Ectodermal cell (in vitro differentiated cells): Measurements from ENCODE around the gene CPVL.

Experiments
- H3K27ac ChIP-seq: 2 replicates; pipeline ENCODE4 v1.7.0; 2013; ENCODE audit warnings: mild to moderate bottlenecking, low read depth, low read length; ENCODE audit not compliant: insufficient read depth, poor library complexity, severe bottlenecking
- H3K27me3 ChIP-seq: 2 replicates; pipeline ENCODE4 v1.7.0; 2013; ENCODE audit warnings: mild to moderate bottlenecking, low read length; ENCODE audit not compliant: insufficient read depth, control insufficient read depth, poor library complexity, severe bottlenecking
- H3K36me3 ChIP-seq: one replicate; pipeline ENCODE4 v1.7.0; 2013; ENCODE audit warnings: low read length; ENCODE audit not compliant: control insufficient read depth, insufficient read depth
- H3K4me1 ChIP-seq: one replicate; pipeline ENCODE4 v1.7.0; 2013; ENCODE audit warnings: low read length; ENCODE audit not compliant: control insufficient read depth, insufficient read depth
- H3K4me3 ChIP-seq: 2 replicates; pipeline ENCODE4 v1.7.0; 2013; ENCODE audit warnings: low read depth, low read length, control low read depth; ENCODE audit not compliant: insufficient read depth
- H3K9me3 ChIP-seq: 2 replicates; pipeline ENCODE4 v1.7.0; 2013; ENCODE audit warnings: mild to moderate bottlenecking, low read length, moderate library complexity; ENCODE audit not compliant: control insufficient read depth
- WGBS, 2 experiments: methylation state at CpG; one replicate each; pipeline ENCODE4 v1.1.7; 2013; ENCODE audit warnings: missing lambda C conversion rate in 2 of 2; 5-methylcytosine and 5-hydroxymethylcytosine counted together

The CPVL gene

DNA sequence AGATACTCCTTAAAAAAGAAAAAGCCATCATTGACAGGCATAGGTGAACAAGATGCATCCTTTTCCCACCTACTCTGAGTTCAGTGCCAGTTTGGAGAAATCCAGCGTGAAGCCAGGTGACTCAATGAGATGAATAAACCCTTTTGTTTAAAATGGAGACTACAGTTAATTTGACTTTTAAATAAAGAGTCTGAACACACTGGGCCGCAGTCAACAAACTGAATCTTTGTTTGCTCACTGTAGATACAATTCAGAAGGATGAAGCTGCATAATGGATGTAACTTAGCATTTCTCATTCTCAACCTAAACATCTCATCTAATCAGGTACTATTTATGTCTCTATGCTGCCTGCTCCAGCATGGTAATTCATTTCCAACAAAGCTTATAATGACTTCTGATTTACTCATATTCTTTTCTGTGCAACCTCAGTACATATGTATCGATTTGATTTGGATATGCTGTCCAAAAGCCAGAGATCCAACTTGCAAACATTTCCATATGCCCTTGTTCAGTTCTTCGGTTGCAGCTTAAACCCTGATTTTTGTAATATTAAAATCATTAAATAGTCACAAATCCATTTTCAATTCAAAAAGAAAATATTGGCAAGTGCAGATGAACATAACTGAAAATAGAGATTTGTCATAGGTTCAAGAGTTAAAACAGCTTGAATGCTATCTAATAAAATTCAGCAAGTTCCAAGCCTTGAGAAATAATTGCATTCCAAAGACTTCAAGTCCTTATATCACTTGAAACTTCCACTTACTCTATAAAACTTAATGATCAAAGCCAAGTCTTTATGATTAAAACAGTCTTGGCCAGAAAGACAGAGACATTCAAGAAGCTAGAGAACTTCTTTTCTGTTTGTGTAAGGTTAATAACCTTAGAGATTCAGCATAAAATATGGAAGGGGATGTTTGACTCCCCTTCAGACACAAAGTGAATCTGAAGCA lies 67.8 kb downstream of the CPVL start:
- H3K27me3 ChIP-seq: no peaks in the 10 kb centered on the region
- WGBS, 2 experiments: 96 to 98% methylated on average over 4 of the region's 4 CpGs
- no peak overlapping the region for H3K27ac ChIP-seq
- H3K4me1 ChIP-seq: peaks cover 5% of the 10 kb centered on the region
- no peaks in the 10 kb centered on the region for H3K9me3 ChIP-seq
- H3K36me3 ChIP-seq: no peaks in the 10 kb centered on the region
- H3K4me3 ChIP-seq: no peak overlapping the region

DNA sequence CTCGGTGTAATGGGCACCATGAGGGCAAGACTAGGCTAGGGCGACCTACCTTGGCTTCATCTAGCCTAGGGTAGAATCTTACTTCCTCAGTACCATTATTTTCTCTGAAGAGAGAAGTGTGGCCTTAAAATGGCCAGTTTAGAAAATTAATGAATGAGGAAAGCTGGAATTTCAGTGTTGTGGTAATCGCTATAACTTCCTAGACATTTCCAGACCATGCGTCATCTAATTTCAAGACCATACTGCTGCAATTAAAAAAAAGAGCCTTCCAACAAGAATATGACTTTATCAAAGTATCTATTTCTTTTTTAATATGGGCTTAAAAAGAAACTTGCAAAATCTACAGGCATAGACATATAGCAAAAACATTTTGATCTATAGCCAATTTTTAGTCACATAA lies 68.5 kb downstream of the CPVL start:
- peaks cover 5% of the 10 kb centered on the region for H3K4me1 ChIP-seq
- H3K36me3 ChIP-seq: no peaks in the 10 kb centered on the region
- H3K27ac ChIP-seq: no peak overlapping the region
- no peaks in the 10 kb centered on the region for H3K27me3 ChIP-seq
- H3K9me3 ChIP-seq: no peaks in the 10 kb centered on the region
- WGBS, 2 experiments: 93 to 100% methylated on average over 3 to 4 of the region's 4 CpGs
- no peak overlapping the region for H3K4me3 ChIP-seq

DNA sequence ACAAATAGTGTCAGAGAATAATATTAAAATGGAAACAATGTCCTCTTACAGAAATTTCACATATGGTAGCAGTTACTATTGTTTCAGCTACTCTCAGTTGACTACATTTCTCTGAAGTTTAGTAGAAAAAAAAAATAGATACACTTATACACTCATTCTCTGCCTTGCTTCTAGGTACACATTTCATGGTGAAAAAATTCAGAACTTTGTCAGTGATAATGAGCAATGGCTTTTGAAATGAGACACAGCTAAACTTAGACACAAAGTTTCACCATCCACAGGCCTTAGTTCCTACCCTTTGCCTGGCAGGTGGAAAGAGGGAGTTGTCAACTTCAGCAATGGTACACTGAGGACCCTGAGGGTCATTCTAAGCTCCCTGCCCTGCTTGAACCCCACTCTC lies 69.2 kb downstream of the CPVL start:
- Histone ChIP-seq H3K36me3 (no peaks in the 10 kb centered on the region), H3K4me1 (peaks cover 5% of the 10 kb centered on the region), H3K27ac (no peak overlapping the region), H3K9me3 (no peaks in the 10 kb centered on the region), H3K4me3 (no peak overlapping the region), H3K27me3 (no peaks in the 10 kb centered on the region)

DNA sequence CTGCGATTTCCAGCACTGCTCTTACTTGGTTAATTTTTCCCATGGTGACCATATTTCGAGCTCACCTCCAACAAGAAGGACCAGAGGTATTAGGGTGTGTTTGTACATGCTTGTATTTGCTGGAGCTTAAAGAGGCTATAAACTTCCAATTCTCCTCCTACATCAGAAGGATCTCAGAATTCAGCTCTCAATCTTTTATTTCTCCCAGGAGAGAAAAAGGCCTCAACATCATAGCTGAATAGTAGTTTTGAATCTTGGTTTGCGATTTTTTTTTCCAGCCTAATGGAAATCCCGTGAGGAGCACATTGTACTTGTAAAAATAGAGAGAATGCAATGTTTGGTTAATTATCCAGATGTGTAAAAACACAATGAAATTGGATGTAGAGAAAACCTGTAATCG lies 69.7 kb downstream of the CPVL start:
- Histone ChIP-seq H3K4me1 (peaks cover 5% of the 10 kb centered on the region), H3K9me3 (no peaks in the 10 kb centered on the region), H3K27ac (no peak overlapping the region), H3K36me3 (no peaks in the 10 kb centered on the region), H3K4me3 (no peak overlapping the region), H3K27me3 (no peaks in the 10 kb centered on the region)
- WGBS, 2 experiments: 92 to 98% methylated on average over 4 to 5 of the region's 5 CpGs

DNA sequence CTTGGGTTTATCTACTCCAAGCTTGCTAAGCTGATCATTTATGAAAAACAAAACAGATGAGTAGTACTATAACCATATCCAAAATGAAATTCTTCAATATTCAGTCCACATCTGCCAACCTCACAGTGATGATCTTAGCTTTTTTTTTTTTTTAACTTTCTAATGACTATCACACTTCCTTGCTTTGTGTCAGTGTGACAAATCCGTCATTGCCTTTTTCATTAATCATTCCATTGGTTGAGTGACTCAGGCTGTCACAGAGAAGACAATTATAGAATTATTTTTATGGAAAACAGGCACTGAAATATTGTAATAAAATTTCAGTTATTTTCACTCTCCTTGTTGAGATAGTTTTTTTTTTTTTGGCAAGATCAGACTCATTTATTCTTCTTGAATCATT lies 70.7 kb downstream of the CPVL start:
- no peaks in the 10 kb centered on the region for H3K27me3 ChIP-seq
- no peak overlapping the region for H3K4me3 ChIP-seq
- H3K27ac ChIP-seq: no peak overlapping the region
- no peaks in the 10 kb centered on the region for H3K9me3 ChIP-seq
- H3K36me3 ChIP-seq: no peaks in the 10 kb centered on the region
- peaks cover 5% of the 10 kb centered on the region for H3K4me1 ChIP-seq
- 67 to 100% methylated on average over 1 of the region's 1 CpG for WGBS, 2 experiments

DNA sequence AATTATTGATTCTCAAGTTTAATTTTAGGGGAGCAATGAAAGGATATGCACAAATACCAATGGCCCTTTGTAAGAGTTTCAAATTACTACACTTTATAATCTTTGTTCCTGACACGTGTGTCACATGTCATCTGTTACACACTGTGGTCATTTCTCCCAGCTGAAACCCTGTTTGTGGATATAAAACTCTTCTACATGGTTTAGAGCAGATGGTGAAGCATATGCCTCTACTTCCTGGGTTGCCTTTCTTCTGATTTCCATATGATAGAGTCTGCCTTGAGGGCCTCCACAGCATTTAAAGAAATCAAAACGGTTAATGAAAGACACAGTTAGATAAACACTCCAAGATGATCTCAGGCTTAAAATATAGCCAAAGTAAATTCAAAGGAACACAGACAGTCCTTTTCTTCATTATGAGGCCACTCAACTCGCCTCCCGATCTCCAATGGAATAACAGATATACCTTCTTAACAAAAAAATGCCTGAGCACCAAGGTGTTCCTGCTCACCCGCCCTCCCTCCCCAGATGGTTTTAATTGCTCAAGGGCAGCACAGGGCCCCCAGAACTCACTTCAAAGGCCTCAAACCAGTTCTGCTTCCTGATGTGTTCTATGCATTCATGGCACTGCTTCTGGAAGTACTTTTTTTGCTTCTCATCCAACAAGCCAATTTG lies 75.0 kb downstream of the CPVL start:
- H3K4me1 ChIP-seq: peaks cover 5% of the 10 kb centered on the region
- no peaks in the 10 kb centered on the region for H3K36me3 ChIP-seq
- 88 to 92% methylated on average over 5 of the region's 5 CpGs for WGBS, 2 experiments
- H3K27ac ChIP-seq: no peak overlapping the region
- H3K27me3 ChIP-seq: no peaks in the 10 kb centered on the region
- H3K4me3 ChIP-seq: no peak overlapping the region
- no peaks in the 10 kb centered on the region for H3K9me3 ChIP-seq

DNA sequence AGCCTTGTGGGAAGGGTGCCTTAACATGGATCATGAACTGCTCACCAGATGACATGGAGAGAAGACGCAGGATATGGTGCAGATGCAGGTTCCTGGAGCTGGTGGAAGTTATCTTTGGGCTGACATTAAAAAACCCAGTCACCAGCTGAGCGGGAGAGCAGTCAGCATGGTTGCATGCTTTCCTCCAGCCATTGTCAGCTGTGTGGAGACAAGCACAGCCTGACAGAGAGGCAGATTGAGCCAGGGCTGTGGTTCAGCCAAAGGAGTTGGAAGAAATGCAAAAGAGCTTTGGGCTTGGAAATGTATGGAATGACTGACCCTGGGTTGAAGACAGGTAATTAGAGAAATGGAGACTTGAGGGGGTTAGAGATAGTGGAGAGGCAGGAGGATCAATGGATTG lies 79.7 kb downstream of the CPVL start:
- 93 to 99% methylated on average over 2 of the region's 2 CpGs for WGBS, 2 experiments
- Histone ChIP-seq H3K4me3 (no peak overlapping the region), H3K36me3 (no peaks in the 10 kb centered on the region), H3K4me1 (no peaks in the 10 kb centered on the region), H3K27ac (no peak overlapping the region), H3K27me3 (no peaks in the 10 kb centered on the region), H3K9me3 (no peaks in the 10 kb centered on the region)

DNA sequence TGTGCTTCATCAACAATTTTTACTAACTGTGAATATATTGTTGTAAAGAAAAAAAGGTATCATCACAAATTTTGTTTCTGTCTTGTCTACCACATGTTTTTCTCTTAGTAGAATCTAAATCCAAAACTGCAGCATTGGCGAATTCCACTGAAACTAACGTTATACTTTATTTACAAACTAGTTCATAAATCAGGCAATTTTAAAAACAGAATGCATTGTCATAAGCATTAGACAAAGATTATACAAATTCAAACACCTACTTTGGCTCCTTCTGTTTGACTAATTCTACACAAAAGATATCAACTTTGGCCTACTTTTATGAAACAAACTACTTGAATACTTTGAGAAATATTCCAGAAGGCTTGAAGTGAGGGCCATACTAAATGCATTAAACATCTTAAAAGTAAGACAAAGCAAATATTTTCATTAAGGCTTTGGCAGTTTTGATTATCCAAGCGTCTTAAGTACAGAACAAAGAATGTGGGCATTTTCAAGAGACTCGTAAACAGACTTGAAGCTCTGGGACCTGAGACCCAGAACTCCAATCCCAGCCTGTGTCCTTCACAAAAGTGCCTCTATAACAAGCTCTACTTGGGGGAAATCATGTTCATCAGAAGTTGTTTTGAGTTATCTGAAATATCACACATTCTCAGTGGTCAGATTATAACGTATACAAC lies 81.0 kb downstream of the CPVL start:
- no peak overlapping the region for H3K27ac ChIP-seq
- H3K36me3 ChIP-seq: no peaks in the 10 kb centered on the region
- WGBS, 2 experiments: 92 to 96% methylated on average over 5 of the region's 5 CpGs
- H3K4me3 ChIP-seq: no peak overlapping the region
- H3K4me1 ChIP-seq: no peaks in the 10 kb centered on the region
- no peaks in the 10 kb centered on the region for H3K9me3 ChIP-seq
- no peaks in the 10 kb centered on the region for H3K27me3 ChIP-seq

DNA sequence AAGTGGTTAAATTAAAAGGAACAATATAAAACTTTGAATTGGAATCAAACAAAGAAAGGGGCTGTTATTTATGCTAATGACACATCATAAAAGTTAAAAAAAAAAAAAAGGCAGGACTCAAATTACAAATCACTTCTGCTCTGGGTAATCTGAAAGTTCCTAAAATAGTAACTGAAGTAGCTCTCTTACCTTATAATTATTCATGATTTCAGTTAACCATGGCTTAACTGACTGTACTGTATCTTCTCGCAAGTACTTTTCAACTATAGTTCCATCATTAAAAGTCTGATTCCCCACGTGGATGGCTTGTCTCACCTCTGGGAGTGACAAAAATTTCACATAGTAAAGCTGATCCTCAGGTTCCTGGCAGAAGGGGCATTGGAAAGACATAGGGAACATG lies 82.5 kb downstream of the CPVL start:
- Histone ChIP-seq H3K9me3 (no peaks in the 10 kb centered on the region), H3K4me3 (no peak overlapping the region), H3K27me3 (no peaks in the 10 kb centered on the region), H3K27ac (no peak overlapping the region), H3K4me1 (no peaks in the 10 kb centered on the region), H3K36me3 (no peaks in the 10 kb centered on the region)
- 85 to 93% methylated on average over 2 of the region's 2 CpGs for WGBS, 2 experiments

DNA sequence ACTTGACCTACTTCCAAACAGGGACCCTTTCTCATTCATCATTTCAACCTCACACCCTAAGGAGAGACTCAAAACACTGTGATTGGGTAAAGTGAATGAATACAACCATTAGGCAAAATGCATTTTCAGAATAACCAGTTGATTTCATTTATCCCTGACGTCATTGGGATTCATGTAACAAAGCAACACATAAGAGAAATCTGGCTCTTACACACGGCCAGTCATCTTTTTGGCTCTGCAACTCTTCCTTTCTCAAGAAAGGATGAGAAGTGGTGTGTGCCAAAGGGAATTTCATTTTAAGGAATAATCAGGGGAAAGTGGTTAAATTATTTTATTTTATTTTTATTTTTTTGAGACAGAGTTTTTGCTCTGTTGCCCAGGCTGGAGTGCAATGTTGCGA lies 83.1 kb downstream of the CPVL start:
- Histone ChIP-seq H3K4me1 (no peaks in the 10 kb centered on the region), H3K27me3 (no peaks in the 10 kb centered on the region), H3K36me3 (no peaks in the 10 kb centered on the region), H3K9me3 (no peaks in the 10 kb centered on the region), H3K4me3 (no peak overlapping the region), H3K27ac (no peak overlapping the region)
- WGBS, 2 experiments: 93 to 96% methylated on average over 3 of the region's 3 CpGs
